K562 (cell line): Measurements from ENCODE around the gene KCND3. TPM values are rescaled to one million over a fixed set of nuclear protein-coding genes. Genes with fewer than 3 reads are reported as not detected.

Source experiments
- ARNT ChIP-seq, 2 experiments: fragments of 450-650 bp; IDR thresholded peaks; 2 replicates each; pipeline ENCODE4 v1.6.1; 2016; ENCODE audit warnings: mild to moderate bottlenecking in 1 of 2
- DMBX1 ChIP-seq: fragments of 250-450 bp; sonication (Bioruptor Pico); IDR thresholded peaks from 2 replicates; pipeline ENCODE4 v1.8.0; 2022; ENCODE audit warnings: inconsistent platforms, mild to moderate bottlenecking, moderate library complexity, borderline replicate concordance
- HDAC6 ChIP-seq: IDR thresholded peaks from 2 replicates; pipeline ENCODE4 v1.6.1; 2012; ENCODE audit warnings: low read depth, mild to moderate bottlenecking, control low read depth, inconsistent platforms, low read length, moderate library complexity
- HLTF ChIP-seq: fragments of 450-650 bp; IDR thresholded peaks from 2 replicates; pipeline ENCODE4 v1.6.1; 2016
- PKNOX1 ChIP-seq: fragments of 450-650 bp; IDR thresholded peaks from 2 replicates; pipeline ENCODE4 v1.6.1; 2016
- POLR2A ChIP-seq: fragments of 450-650 bp; conservative IDR thresholded peaks from 2 replicates; pipeline ENCODE4 v1.6.1; 2016
- RBM14 ChIP-seq: fragments of 200-400 bp; formaldehyde crosslinking; IDR thresholded peaks from 2 replicates; pipeline ENCODE4 v1.6.1; 2018; ENCODE audit warnings: low read depth, mild to moderate bottlenecking, low read length, moderate library complexity, borderline replicate concordance; ENCODE audit not compliant: insufficient read depth
- TOE1 ChIP-seq, 2 experiments: fragments of 450-650 bp in 1 of 2; sonication (generic) in 1 of 2; formaldehyde crosslinking in 1 of 2; IDR thresholded peaks; 2 replicates each; pipeline versions ENCODE4 v1.7.1 to v1.8.0; 2016 to 2022; ENCODE audit warnings: borderline replicate concordance in 2 of 2, mild to moderate bottlenecking in 2 of 2, antibody characterized with exemption in 1 of 2, inconsistent platforms in 1 of 2, low read depth in 1 of 2, missing genetic modification reagents in 1 of 2, moderate library complexity in 1 of 2
- U2AF1 ChIP-seq: fragments of 200-400 bp; formaldehyde crosslinking; optimal IDR thresholded peaks from 2 replicates; pipeline ENCODE3; 2017; ENCODE audit warnings: mild to moderate bottlenecking, low read depth, low read length, moderate library complexity
- ZNF197 ChIP-seq: fragments of 200-800 bp; sonication (Bioruptor generic); IDR thresholded peaks from 2 replicates; pipeline ENCODE4 v1.6.1; 2016; ENCODE audit warnings: low read depth, missing genetic modification characterization, missing compliant biosample characterization
- ZNF24 ChIP-seq: fragments of 450-650 bp; IDR thresholded peaks from 2 replicates; pipeline ENCODE4 v1.6.1; 2016
- ZNF263 ChIP-seq: sonication (generic); formaldehyde crosslinking; IDR thresholded peaks from 2 replicates; pipeline ENCODE4 v1.8.0; 2022; ENCODE audit warnings: mild to moderate bottlenecking, missing genetic modification reagents, borderline replicate concordance
- ZNF507 ChIP-seq: conservative IDR thresholded peaks from 2 replicates; pipeline ENCODE4 v1.6.1; 2017; ENCODE audit warnings: missing genetic modification characterization, missing compliant biosample characterization
- polyA plus RNA-seq, 8 experiments: library from polyadenylated mRNA; depleted of rRNA in 4 of 8; stranded (reverse) in 5 of 8; unstranded in 3 of 8; fragments of >200 nt; fragmentation: Nextera tagmentation in 2 of 8; fragmentation: Illumina TruSeq in 1 of 8; extraction: Ambion mirVana in 2 of 8; extraction: Trizol in 1 of 8; gene quantifications; 2 replicates each; pipeline versions ENCODE4 v1.2.1 to v1.2.3, GENCODE V29; 2011 to 2014; ENCODE audit warnings: inconsistent platforms in 1 of 8, missing spikeins in 1 of 8
- total RNA-seq, 7 experiments: library from RNA; depleted of rRNA in 6 of 7; stranded (reverse); fragments of >200 nt in 6 of 7; fragmentation: Illumina TruSeq in 2 of 7; extraction: Trizol in 2 of 7; gene quantifications; 2 replicates each; pipeline versions ENCODE4 v1.2.1 to v1.2.3, GENCODE V29; 2011 to 2021; ENCODE audit warnings: low replicate concordance in 1 of 7
- TF ChIP-seq, protein P1 (sequence below): sonication (generic); formaldehyde crosslinking; IDR thresholded peaks from 2 replicates; pipeline ENCODE4 v1.8.1; 2022; ENCODE audit warnings: missing genetic modification reagents
- TF ChIP-seq, protein P2 (sequence below): sonication (generic); formaldehyde crosslinking; IDR thresholded peaks from 2 replicates; pipeline ENCODE4 v1.5.0; 2020; ENCODE audit warnings: missing genetic modification reagents
- TF ChIP-seq, protein P3 (sequence below): fragments of 250-450 bp; sonication (Bioruptor Pico); IDR thresholded peaks from 2 replicates; pipeline ENCODE4 v1.4.0; 2020

KCND3 gene
- total and polyA plus RNA-seq, 9 of the 15 experiments (the other 6 are each of a cell fraction or from before 2014, with no cell fraction given), result not detected

GRCh38 chr1:111755331-111756123 lies 233.9 kb downstream of the KCND3 start, which contains the start of gene DDX20 (continued):
- TF ChIP-seq, protein P1, sequence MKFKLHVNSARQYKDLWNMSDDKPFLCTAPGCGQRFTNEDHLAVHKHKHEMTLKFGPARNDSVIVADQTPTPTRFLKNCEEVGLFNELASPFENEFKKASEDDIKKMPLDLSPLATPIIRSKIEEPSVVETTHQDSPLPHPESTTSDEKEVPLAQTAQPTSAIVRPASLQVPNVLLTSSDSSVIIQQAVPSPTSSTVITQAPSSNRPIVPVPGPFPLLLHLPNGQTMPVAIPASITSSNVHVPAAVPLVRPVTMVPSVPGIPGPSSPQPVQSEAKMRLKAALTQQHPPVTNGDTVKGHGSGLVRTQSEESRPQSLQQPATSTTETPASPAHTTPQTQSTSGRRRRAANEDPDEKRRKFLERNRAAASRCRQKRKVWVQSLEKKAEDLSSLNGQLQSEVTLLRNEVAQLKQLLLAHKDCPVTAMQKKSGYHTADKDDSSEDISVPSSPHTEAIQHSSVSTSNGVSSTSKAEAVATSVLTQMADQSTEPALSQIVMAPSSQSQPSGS (CRISPR knock-in tag), result peak; percentile 51; the same call in 1 of the 2 replicates
- TF ChIP-seq, protein P2, sequence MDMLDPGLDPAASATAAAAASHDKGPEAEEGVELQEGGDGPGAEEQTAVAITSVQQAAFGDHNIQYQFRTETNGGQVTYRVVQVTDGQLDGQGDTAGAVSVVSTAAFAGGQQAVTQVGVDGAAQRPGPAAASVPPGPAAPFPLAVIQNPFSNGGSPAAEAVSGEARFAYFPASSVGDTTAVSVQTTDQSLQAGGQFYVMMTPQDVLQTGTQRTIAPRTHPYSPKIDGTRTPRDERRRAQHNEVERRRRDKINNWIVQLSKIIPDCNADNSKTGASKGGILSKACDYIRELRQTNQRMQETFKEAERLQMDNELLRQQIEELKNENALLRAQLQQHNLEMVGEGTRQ (CRISPR knock-in tag), result no peak
- TF ChIP-seq RBM14 (0 out of 2 replicates have a peak, but pooled peaks have one; percentile 3), ARNT (IDR thresholded peaks at IDR 0.05) (peak in 1 of 2 experiments; percentile 31; a peak in 1 of 4 replicates), TOE1 (IDR thresholded peaks at IDR 0.05; ENCODE audit: borderline replicate concordance) (peak; percentile 78; the same call in 1 of the 2 replicates), TOE1 (CRISPR knock-in tag; IDR thresholded peaks at IDR 0.05; ENCODE audit: borderline replicate concordance, low read depth) (no peak), HDAC6 (no peak), POLR2A (peak; percentile 93), DMBX1 (CRISPR knock-in tag) (0 out of 2 replicates have a peak, but pooled peaks have one; percentile 30), ZNF507 (no peak), ZNF263 (CRISPR knock-in tag) (0 out of 2 replicates have a peak, but pooled peaks have one; percentile 25), ZNF24 (peak; percentile 10; the same call in 1 of the 2 replicates), U2AF1 (peak; percentile 42), HLTF (peak; percentile 72; the same call in 1 of the 2 replicates), PKNOX1 (peak; percentile 54), ZNF197 (CRISPR knock-in tag) (no peak)
- TF ChIP-seq, protein P3, sequence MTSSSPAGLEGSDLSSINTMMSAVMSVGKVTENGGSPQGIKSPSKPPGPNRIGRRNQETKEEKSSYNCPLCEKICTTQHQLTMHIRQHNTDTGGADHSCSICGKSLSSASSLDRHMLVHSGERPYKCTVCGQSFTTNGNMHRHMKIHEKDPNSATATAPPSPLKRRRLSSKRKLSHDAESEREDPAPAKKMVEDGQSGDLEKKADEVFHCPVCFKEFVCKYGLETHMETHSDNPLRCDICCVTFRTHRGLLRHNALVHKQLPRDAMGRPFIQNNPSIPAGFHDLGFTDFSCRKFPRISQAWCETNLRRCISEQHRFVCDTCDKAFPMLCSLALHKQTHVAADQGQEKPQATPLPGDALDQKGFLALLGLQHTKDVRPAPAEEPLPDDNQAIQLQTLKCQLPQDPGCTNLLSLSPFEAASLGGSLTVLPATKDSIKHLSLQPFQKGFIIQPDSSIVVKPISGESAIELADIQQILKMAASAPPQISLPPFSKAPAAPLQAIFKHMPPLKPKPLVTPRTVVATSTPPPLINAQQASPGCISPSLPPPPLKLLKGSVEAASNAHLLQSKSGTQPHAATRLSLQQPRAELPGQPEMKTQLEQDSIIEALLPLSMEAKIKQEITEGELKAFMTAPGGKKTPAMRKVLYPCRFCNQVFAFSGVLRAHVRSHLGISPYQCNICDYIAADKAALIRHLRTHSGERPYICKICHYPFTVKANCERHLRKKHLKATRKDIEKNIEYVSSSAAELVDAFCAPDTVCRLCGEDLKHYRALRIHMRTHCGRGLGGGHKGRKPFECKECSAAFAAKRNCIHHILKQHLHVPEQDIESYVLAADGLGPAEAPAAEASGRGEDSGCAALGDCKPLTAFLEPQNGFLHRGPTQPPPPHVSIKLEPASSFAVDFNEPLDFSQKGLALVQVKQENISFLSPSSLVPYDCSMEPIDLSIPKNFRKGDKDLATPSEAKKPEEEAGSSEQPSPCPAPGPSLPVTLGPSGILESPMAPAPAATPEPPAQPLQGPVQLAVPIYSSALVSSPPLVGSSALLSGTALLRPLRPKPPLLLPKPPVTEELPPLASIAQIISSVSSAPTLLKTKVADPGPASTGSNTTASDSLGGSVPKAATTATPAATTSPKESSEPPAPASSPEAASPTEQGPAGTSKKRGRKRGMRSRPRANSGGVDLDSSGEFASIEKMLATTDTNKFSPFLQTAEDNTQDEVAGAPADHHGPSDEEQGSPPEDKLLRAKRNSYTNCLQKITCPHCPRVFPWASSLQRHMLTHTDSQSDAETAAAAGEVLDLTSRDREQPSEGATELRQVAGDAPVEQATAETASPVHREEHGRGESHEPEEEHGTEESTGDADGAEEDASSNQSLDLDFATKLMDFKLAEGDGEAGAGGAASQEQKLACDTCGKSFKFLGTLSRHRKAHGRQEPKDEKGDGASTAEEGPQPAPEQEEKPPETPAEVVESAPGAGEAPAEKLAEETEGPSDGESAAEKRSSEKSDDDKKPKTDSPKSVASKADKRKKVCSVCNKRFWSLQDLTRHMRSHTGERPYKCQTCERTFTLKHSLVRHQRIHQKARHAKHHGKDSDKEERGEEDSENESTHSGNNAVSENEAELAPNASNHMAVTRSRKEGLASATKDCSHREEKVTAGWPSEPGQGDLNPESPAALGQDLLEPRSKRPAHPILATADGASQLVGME, result peak; percentile 2; the same call in 1 of the 2 replicates
